OCI-LY7 (cell line): ENCODE results near the gene FKBP9. TPM values are rescaled to one million over a fixed set of nuclear protein-coding genes. Genes with fewer than 3 reads are reported as not detected.

Experiments used
- BruUV-seq: library from RNA; stranded (reverse); fragments of 400-500 nt; replicated peaks from 2 replicates; lab custom pipeline; 2021; lab: Mats Ljungman, UMichigan
- CTCF ChIA-PET: fragments of 300-600 bp; sonication (Branson Sonifier 250); formaldehyde crosslinking; loops from one replicate; lab custom pipeline; 2022; ENCODE audit warnings: antibody characterized with exemption; ENCODE audit not compliant: unreplicated experiment; lab: Charles Lee
- POLR2A ChIA-PET: fragments of 300-600 bp; sonication (Branson Sonifier 250); formaldehyde crosslinking; loops from one replicate; lab custom pipeline; 2022; ENCODE audit warnings: antibody characterized with exemption; lab: Charles Lee
- DNase-seq: peaks from one replicate; pipeline ENCODE4 v3.0.0-alpha.2; 2015; ENCODE audit warnings: low spot score
- H2AFZ ChIP-seq: fragments of 200-600 bp; sonication (generic), shearing (Covaris generic); 2 replicates; pipeline ENCODE4 v1.6.1; 2014; ENCODE audit warnings: mild to moderate bottlenecking, antibody characterized with exemption, low read length, moderate library complexity
- H3K27ac ChIP-seq: fragments of 200-600 bp; sonication (generic); 2 replicates; pipeline ENCODE4 v1.5.1; 2014; ENCODE audit warnings: mixed run types, low read depth, mild to moderate bottlenecking, moderate library complexity, low read length, inconsistent platforms; ENCODE audit not compliant: poor library complexity, severe bottlenecking
- H3K36me3 ChIP-seq: fragments of 200-600 bp; sonication (generic); 2 replicates; pipeline ENCODE4 v1.6.1; 2014; ENCODE audit warnings: mild to moderate bottlenecking, antibody characterized with exemption, low read length, moderate library complexity, mixed read lengths; ENCODE audit not compliant: insufficient read depth
- H3K4me1 ChIP-seq: fragments of 200-600 bp; sonication (generic); 2 replicates; pipeline ENCODE4 v1.5.1; 2014; ENCODE audit warnings: mild to moderate bottlenecking, low read length; ENCODE audit not compliant: insufficient read depth, poor library complexity, severe bottlenecking
- H3K4me2 ChIP-seq: fragments of 200-600 bp; sonication (generic); 2 replicates; pipeline ENCODE4 v1.6.1; 2014; ENCODE audit warnings: mild to moderate bottlenecking, low read length
- H3K4me3 ChIP-seq: fragments of 200-600 bp; sonication (generic); 2 replicates; pipeline ENCODE4 v1.5.1; 2014; ENCODE audit warnings: mild to moderate bottlenecking, low read depth, low read length; ENCODE audit not compliant: poor library complexity, severe bottlenecking
- H3K79me2 ChIP-seq: fragments of 200-600 bp; sonication (generic); 2 replicates; pipeline ENCODE4 v1.6.1; 2016; ENCODE audit warnings: low read depth, mild to moderate bottlenecking, low read length, moderate library complexity, mixed read lengths; ENCODE audit not compliant: insufficient read depth
- H3K9me2 ChIP-seq: fragments of 200-600 bp; sonication (generic); 2 replicates; pipeline ENCODE4 v1.6.1; 2016; ENCODE audit warnings: mild to moderate bottlenecking, low read length, mixed read lengths; ENCODE audit not compliant: insufficient read depth
- H3K9me3 ChIP-seq: fragments of 200-600 bp; sonication (generic); 2 replicates; pipeline ENCODE4 v1.6.1; 2014; ENCODE audit warnings: mild to moderate bottlenecking, mixed run types, low read length, mixed read lengths
- H4K20me1 ChIP-seq: fragments of 200-600 bp; sonication (generic); 2 replicates; pipeline ENCODE4 v1.6.1; 2014; ENCODE audit warnings: mild to moderate bottlenecking, antibody characterized with exemption, low read length, moderate library complexity, mixed read lengths; ENCODE audit not compliant: insufficient read depth
- EZH2phosphoT487 ChIP-seq: fragments of 200-600 bp; sonication (generic); IDR thresholded peaks from 2 replicates; pipeline ENCODE4 v1.6.1; 2018; ENCODE audit warnings: low read depth, borderline replicate concordance, mild to moderate bottlenecking, mixed run types, antibody characterized with exemption, low read length, moderate library complexity, mixed read lengths
- intact Hi-C: fragments of 100-400 bp; cut with micrococcal nuclease; formaldehyde crosslinking; loops from one replicate; pipeline ENCODE4 v1.10.0; 2022; ENCODE audit not compliant: unreplicated experiment
- small RNA-seq: library from RNA; depleted of rRNA; stranded (forward); fragments of <200 nt; gene quantifications from one replicate; pipeline ENCODE3, GENCODE V24; 2014
- total RNA-seq, 2 experiments: library from RNA; depleted of rRNA in 1 of 2; stranded (reverse); fragments of >200 nt in 1 of 2; shearing (Covaris generic) in 1 of 2; gene quantifications; 2 replicates each; pipeline ENCODE4 v1.2.3, GENCODE V29; 2014 to 2022
- TF ChIP-seq, protein P1 (sequence below): fragments of 200-600 bp; sonication (generic); conservative IDR thresholded peaks from 2 replicates; pipeline ENCODE4 v1.5.1; 2014; ENCODE audit warnings: mild to moderate bottlenecking, antibody characterized with exemption, low read length, moderate library complexity, mixed read lengths

FKBP9 gene
- total RNA-seq, 2 experiments from 2014 or later, result 0.73 TPM; not detected in 1

DNA sequence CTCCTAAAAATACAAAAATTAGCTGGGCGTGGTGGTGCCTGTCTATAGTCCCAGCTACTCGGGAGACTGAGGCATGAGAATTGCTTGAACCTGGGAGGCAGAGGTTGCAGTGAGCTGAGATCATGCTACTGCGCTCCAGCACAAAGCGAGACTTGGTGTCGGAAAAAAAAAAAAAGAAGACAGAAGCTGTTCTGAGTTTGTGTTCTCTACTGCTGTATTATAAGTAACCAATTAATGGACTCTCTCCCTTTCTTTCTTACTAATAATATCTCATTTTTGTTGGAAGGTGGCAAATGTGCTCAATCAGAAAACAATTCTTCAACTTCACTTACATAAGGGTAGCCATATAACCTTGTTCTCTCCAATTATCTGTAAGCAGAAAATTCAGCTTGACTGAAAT is 97.9 kb downstream of the FKBP9 start:
- Histone ChIP-seq H3K9me3 (no peaks in the 10 kb centered on the region; the same call in 1 of the 2 replicates), H3K36me3 (peaks cover 57% of the 10 kb centered on the region), H4K20me1 (peaks cover 29% of the 10 kb centered on the region; the same call in 1 of the 2 replicates), H3K27ac (no peak overlapping the region), H3K4me1 (peaks cover 62% of the 10 kb centered on the region), H3K4me2 (no peak overlapping the region), H2AFZ (no peak overlapping the region), H3K9me2 (no peaks in the 10 kb centered on the region), H3K4me3 (no peak overlapping the region), H3K79me2 (peaks cover 100% of the 10 kb centered on the region)
- no TSS peak for BruUV-seq
- intact Hi-C loops, result no loop called here
- no peak for DNase-seq
- POLR2A ChIA-PET, result interaction anchor here (1.3 to 3.8 kb wide), 7 partner anchors 8 to 182 kb away, joined by 3 to 23 read pairs (median 10); partner anchors contain the start of genes KBTBD2 and NT5C3A
- TF ChIP-seq EZH2phosphoT487, result no peak
- TF ChIP-seq, protein P1, sequence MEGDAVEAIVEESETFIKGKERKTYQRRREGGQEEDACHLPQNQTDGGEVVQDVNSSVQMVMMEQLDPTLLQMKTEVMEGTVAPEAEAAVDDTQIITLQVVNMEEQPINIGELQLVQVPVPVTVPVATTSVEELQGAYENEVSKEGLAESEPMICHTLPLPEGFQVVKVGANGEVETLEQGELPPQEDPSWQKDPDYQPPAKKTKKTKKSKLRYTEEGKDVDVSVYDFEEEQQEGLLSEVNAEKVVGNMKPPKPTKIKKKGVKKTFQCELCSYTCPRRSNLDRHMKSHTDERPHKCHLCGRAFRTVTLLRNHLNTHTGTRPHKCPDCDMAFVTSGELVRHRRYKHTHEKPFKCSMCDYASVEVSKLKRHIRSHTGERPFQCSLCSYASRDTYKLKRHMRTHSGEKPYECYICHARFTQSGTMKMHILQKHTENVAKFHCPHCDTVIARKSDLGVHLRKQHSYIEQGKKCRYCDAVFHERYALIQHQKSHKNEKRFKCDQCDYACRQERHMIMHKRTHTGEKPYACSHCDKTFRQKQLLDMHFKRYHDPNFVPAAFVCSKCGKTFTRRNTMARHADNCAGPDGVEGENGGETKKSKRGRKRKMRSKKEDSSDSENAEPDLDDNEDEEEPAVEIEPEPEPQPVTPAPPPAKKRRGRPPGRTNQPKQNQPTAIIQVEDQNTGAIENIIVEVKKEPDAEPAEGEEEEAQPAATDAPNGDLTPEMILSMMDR, result no peak
- CTCF ChIA-PET, result interaction anchor here (1.1 kb wide), 1 partner anchor 14 kb away, joined by 3 read pairs; no protein-coding TSS in a partner anchor

Small RNA genes within 50 kb of the gene (small RNA-seq; reads per million reads assigned to genes)
- not detected for gene AC083863.1
- not detected for gene RN7SL505P
- gene RNU6-388P, result not detected
- gene RPS29P14, result not detected

Other genes with a start within 250 kb of the FKBP9 start
- 35.0 and 35.9 TPM in 2 replicates for gene KBTBD2, start 65.7 kb upstream of the FKBP9 start, total RNA-seq (2014; rRNA removed; shearing (Covaris generic))
- 34.5 and 40.8 TPM in 2 replicates for gene KBTBD2, start 65.7 kb upstream of the FKBP9 start, total RNA-seq (2022)
- gene NT5C3A, start 105.3 kb downstream of the FKBP9 start, total RNA-seq (2014; rRNA removed; shearing (Covaris generic)), result 34.7 and 37.1 TPM in 2 replicates
- gene NT5C3A, start 105.3 kb downstream of the FKBP9 start, total RNA-seq (2022), result 55.3 and 62.4 TPM in 2 replicates
- gene RP9, start 152.0 kb downstream of the FKBP9 start, total RNA-seq (2014; rRNA removed; shearing (Covaris generic)), result 21.8 and 22.0 TPM in 2 replicates
- 23.3 and 24.1 TPM in 2 replicates for gene RP9, start 152.0 kb downstream of the FKBP9 start, total RNA-seq (2022)
- 4.8 and 6.8 TPM in 2 replicates for gene BBS9, start 172.1 kb downstream of the FKBP9 start, total RNA-seq (2014; rRNA removed; shearing (Covaris generic))
- gene BBS9, start 172.1 kb downstream of the FKBP9 start, total RNA-seq (2022), result 14.8 and 16.0 TPM in 2 replicates